ENCODE data around the gene THBS4. TPM values are rescaled to one million over a fixed set of nuclear protein-coding genes. Genes with fewer than 3 reads are reported as not detected.
A peak's percentile ranks its signal among the peaks of the same experiment; 100 is the strongest.

THBS4 gene
- total RNA-seq, result under 1 TPM; 0.64 to 0.85 TPM

DNA sequence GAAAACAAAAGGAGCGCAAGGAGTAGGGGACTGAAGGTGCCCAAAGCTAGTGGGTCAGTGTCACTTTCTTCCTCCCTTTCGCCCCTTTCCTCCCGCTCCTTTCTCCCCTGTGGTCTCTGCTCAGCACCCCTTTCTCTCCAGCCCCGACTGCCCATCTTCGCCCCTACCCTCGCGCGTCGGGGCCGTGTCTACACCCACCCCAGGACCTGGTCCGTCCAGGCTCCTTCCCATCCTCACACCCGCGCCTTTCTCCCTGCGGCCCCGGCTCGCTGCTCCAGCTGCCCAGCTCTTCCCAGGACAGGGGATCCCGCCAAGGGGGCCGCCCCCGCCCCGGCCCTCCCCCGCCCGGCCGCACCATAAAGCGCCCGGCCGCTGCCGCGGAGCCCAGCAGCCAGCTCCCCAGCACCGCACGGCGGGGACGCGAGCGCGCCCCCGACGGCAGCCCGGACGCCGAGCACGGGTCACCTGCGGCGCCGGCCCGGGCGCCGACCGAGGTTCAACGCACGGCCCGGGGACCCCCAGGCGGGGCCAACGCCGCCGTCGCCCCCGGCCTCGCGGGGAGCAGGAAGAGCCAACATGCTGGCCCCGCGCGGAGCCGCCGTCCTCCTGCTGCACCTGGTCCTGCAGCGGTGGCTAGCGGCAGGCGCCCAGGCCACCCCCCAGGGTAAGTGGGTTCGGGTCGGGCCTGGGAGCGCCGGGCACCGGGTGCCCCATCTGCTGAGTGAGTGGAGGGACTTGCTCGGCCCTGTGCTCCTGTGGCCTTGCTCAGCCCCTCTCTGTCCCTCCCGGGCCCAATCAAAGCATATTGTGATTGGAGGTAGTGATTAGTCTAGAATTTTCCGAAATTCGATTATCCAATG lies at the start of gene THBS4:
Gene THBS4 (plus strand): TSS at position 387 of the 860 bp plus-strand sequence. CDS start 190 bp downstream, at position 577.
- no peak for DNase-seq
- Mint-ChIP-seq H3K27me3 (peaks cover 42% of the 10 kb centered on the region), H3K36me3 (ENCODE audit: low read depth) (peaks cover 2% of the 10 kb centered on the region), H3K9me3 (no peaks in the 10 kb centered on the region), H3K4me3 (peak within 1 kb of the TSS; percentile 57), H3K4me1 (peaks cover 30% of the 10 kb centered on the region), H3K27ac (no peak within 1 kb of the TSS)
- POLR2A ChIA-PET, result no interaction called here
- CTCF ChIA-PET, result interaction anchor here (1.1 to 1.5 kb wide), 2 partner anchors 13 to 20 kb away, joined by 4 to 5 read pairs; no protein-coding TSS in a partner anchor

GRCh38 chr5:79986260-79986659 lies 48.9 kb upstream of the THBS4 start:
- H3K4me1 Mint-ChIP-seq, result peaks cover 53% of the 10 kb centered on the region
- CTCF ChIA-PET, result no interaction called here

GRCh38 chr5:79990205-79990597 lies 44.9 kb upstream of the THBS4 start:
- CTCF ChIA-PET, result interaction anchor here (0.7 to 1.6 kb wide), 9 partner anchors 9 to 88 kb away, joined by 3 to 6 read pairs (median 3); no protein-coding TSS in a partner anchor
- peak; percentile 25 for DNase-seq

More at GRCh38 chr5:79986260-79986659, 48.9 kb upstream of the THBS4 start:
- Mint-ChIP-seq H3K9me3 (no peaks in the 10 kb centered on the region), H3K27me3 (no peaks in the 10 kb centered on the region), H3K4me3 (no peak overlapping the region), H3K36me3 (ENCODE audit: low read depth) (peaks cover 64% of the 10 kb centered on the region), H3K27ac (no peak overlapping the region)
- DNase-seq, result no peak
- POLR2A ChIA-PET, result no interaction called here

DNA sequence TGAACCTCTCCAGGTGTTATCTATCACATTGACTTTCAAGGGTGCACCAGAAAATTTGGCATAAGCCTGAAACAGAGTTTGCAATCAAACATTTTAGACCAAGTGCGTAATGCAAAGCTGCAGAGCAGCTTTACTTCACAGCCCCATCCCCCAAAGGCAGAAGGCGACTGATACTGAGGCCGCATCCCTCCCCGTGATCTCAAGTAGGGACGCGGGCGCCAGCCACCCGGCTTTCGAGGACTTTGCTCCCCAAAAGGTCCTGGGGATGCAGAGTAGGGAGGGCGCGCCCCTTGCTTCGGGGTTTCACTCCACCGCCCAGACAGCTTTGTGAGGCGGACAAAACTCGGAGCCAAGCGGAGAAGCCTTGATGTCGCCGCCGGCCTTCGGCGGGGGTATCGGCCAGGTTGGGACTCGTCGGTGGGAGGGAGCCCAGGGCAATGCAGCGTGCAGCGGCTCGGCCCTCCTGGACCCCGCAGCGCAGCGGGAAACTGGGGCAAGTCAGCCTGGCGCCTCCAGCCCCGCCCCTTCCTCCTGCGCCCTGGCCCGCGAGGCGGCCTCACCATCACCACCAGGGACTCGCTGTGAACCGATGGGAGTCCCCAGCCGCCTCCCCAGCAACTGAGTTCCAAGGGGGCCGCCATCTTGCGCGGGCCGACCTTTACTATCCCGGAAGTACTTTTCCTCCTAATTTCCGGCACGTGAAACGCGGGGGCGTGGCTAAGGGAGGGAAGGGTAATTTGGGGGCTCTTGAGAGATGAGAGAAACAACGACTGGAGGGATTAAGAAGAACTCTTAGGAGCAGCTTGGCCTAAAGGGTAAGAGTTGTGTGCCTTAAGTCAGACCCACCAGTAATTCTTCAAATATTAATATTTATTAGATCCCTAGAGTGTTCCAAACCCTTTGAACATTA lies 44.3 kb upstream of the THBS4 start, which contains the start of gene MTX3:
Gene MTX3 (minus strand): TSS at position 665 of the 910 bp plus-strand sequence. CDS start 24 bp downstream, at position 641.
- Mint-ChIP-seq H3K4me3 (peak within 1 kb of the TSS; percentile 80), H3K9me3 (peaks cover 9% of the 10 kb centered on the region), H3K4me1 (peaks cover 43% of the 10 kb centered on the region), H3K27me3 (no peaks in the 10 kb centered on the region), H3K27ac (peak within 1 kb of the TSS; percentile 91), H3K36me3 (ENCODE audit: low read depth) (peaks cover 34% of the 10 kb centered on the region)
- CTCF ChIA-PET, result interaction anchor here (0.7 to 1.6 kb wide), 10 partner anchors 10 to 88 kb away, joined by 3 to 6 read pairs (median 3); no protein-coding TSS in a partner anchor
- POLR2A ChIA-PET, result interaction anchor here (0.6 to 1.2 kb wide), 6 partner anchors 9 to 93 kb away, joined by 3 to 6 read pairs (median 4); no protein-coding TSS in a partner anchor
- peak; percentile 91 for DNase-seq

More at GRCh38 chr5:79990205-79990597, 44.9 kb upstream of the THBS4 start:
- Mint-ChIP-seq H3K27ac (peak overlapping the region; percentile 91), H3K9me3 (peaks cover 6% of the 10 kb centered on the region), H3K4me3 (peak overlapping the region; percentile 80), H3K27me3 (no peaks in the 10 kb centered on the region), H3K36me3 (ENCODE audit: low read depth) (peaks cover 35% of the 10 kb centered on the region), H3K4me1 (peaks cover 47% of the 10 kb centered on the region)
- POLR2A ChIA-PET, result interaction anchor here (0.6 to 1.2 kb wide), 6 partner anchors 8 to 336 kb away, joined by 3 to 6 read pairs (median 4); no protein-coding TSS in a partner anchor

DNA sequence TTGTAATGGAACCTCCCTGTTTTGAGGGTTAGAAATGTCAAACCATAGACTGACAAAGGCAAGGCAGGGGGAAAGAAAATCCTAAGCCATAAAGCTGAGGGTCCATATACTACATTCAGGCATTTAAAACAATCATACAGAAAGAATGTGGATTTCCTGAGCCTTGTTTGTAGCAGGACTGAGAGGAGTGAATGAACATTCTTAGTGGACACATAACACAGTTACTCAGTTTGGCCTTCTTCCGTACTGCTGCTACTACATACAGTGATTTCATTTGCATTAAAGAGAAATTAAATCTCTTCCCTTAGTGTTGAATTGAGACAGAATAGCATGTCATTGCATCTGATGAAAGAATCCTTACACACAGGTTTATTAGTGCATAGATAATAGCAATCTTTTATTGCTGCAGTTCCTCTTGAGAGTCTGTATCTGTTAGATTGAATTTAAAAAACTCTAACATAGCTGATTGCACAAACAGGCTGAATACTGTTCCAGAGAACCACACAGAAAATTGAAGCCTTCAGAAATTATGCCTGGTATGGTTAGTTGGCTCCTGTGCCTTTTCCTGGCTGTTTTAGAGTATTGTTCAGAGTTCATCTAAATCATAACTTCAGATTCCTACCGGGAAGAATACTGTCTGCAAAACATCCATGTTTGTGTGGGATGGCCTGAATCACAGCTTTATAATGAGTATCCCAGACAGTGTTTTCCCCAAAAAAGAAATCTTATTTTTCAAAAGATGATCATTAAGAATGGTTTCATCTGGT lies 42.1 kb upstream of the THBS4 start:
- H3K9me3 Mint-ChIP-seq, result peaks cover 9% of the 10 kb centered on the region
- H3K27me3 Mint-ChIP-seq, result no peaks in the 10 kb centered on the region
- no peak overlapping the region for H3K4me3 Mint-ChIP-seq
- H3K4me1 Mint-ChIP-seq, result peaks cover 32% of the 10 kb centered on the region
- ChIA-PET CTCF (interaction anchor here (0.5 to 1.5 kb wide), 2 partner anchors 10 to 300 kb away, joined by 3 to 4 read pairs; no protein-coding TSS in a partner anchor), POLR2A (no interaction called here)
- no peak for DNase-seq
- H3K27ac Mint-ChIP-seq, result no peak overlapping the region
- H3K36me3 Mint-ChIP-seq (ENCODE audit: low read depth), result peaks cover 14% of the 10 kb centered on the region

GRCh38 chr5:79999722-80000121 lies 35.4 kb upstream of the THBS4 start:
- peaks cover 4% of the 10 kb centered on the region for H3K36me3 Mint-ChIP-seq (ENCODE audit: low read depth)
- ChIA-PET CTCF (no interaction called here), POLR2A (no interaction called here)
- DNase-seq, result no peak
- H3K27me3 Mint-ChIP-seq, result no peaks in the 10 kb centered on the region
- no peak overlapping the region for H3K4me3 Mint-ChIP-seq
- H3K4me1 Mint-ChIP-seq, result no peaks in the 10 kb centered on the region
- peaks cover 3% of the 10 kb centered on the region for H3K9me3 Mint-ChIP-seq
- no peak overlapping the region for H3K27ac Mint-ChIP-seq

DNA sequence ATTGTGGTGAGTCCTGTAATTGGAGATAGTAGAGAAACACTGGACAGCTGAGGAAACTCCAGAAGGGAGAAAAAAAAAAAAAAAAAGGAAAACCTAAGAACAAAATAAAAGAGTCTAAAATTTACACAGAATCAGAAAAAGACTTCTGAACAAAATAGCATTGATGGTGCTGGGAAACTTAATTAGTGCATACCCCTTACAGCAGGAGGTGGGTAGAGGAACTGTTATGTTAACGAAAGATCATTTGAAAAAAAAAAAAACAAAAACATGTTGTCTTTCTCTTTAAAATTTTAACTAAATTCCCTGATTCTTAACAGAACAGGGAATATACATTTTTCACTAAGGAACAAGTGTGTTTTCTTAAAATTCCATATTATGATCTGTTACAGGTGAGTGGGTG lies 32.5 kb upstream of the THBS4 start:
- Mint-ChIP-seq H3K36me3 (ENCODE audit: low read depth) (no peaks in the 10 kb centered on the region), H3K27me3 (no peaks in the 10 kb centered on the region), H3K9me3 (no peaks in the 10 kb centered on the region), H3K27ac (no peak overlapping the region), H3K4me3 (no peak overlapping the region), H3K4me1 (no peaks in the 10 kb centered on the region)
- ChIA-PET CTCF (interaction anchor here (1.5 to 2.0 kb wide), 2 partner anchors 9 to 81 kb away, joined by 4 read pairs; no protein-coding TSS in a partner anchor), POLR2A (no interaction called here)
- DNase-seq, result no peak

DNA sequence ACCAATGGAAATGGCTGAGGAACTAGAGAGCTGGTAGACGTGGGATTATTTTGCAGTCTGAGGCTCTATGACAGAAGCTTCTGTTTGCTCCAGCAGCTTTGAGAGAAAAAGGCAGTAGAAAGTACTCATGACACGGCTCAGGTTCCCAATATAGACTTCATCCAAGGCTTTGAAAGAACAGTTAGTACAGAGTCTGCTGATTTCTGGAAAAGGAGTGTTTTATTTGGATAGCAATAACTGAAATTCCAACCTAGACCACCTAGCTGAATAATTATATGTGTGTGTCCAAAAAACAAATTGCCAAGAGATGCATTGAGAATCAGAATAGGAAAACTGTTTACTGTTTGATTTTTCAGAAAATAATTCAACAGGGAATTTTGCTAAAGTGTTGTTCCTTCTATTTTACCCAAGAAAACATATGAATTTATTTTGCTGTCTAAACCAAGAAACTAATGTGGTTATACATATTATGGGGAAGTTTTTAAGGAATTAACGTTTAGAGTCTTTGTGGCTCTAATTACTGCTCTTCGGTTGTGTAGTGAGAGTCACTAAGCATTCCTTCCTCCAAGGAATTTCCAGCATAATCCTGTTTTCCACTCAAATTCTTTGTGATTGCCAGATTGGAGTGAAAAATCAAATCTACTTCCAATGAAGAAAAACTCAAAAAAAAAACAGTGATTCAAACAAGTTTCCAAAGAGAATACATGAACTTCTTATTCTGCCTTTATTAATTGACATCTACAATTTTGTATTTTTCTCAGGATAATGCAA lies 26.0 kb upstream of the THBS4 start:
- CTCF ChIA-PET, result interaction anchor here (2.2 kb wide), 1 partner anchor 14 kb away, joined by 6 read pairs; no protein-coding TSS in a partner anchor
- POLR2A ChIA-PET, result no interaction called here
- Mint-ChIP-seq H3K4me1 (peaks cover 3% of the 10 kb centered on the region), H3K4me3 (no peak overlapping the region), H3K27ac (no peak overlapping the region), H3K9me3 (peaks cover 2% of the 10 kb centered on the region), H3K27me3 (no peaks in the 10 kb centered on the region), H3K36me3 (ENCODE audit: low read depth) (peaks cover 3% of the 10 kb centered on the region)
- DNase-seq, result no peak

DNA sequence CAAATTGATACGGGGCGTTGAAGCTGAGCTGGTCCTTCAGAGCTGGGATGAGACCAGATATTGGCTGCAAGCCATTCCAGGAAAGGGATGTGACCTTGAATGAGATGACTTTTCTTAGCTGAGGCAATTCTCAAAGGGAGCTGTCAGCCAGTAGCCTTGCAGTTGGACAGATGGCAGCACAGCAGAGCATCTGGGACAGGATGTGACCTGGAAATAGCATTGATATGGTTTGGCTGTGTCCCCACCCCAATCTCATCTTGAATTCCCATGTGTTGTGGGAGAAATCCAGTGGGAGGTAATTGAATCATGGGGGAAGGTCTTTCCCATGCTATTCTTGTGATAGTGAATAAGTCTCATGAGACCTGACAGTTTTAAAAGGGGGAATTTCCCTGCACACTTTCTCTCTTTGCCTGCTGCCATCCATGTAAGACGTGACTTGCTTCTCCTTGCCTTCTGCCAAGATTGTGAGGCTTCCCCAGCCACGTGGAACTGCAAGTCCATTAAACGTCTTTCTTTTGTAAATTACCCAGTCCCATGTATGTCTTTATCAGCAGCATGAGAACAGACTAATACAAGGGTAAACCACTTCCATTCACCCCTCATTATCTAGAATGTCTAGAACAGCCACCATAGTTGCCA lies 24.3 kb upstream of the THBS4 start:
- POLR2A ChIA-PET, result no interaction called here
- CTCF ChIA-PET, result interaction anchor here (1.1 kb wide), 1 partner anchor 20 kb away, joined by 3 read pairs; the partner anchor contains the start of gene MTX3
- no peak overlapping the region for H3K4me3 Mint-ChIP-seq
- H3K9me3 Mint-ChIP-seq, result peaks cover 2% of the 10 kb centered on the region
- no peak for DNase-seq
- H3K36me3 Mint-ChIP-seq (ENCODE audit: low read depth), result peaks cover 3% of the 10 kb centered on the region
- peaks cover 3% of the 10 kb centered on the region for H3K4me1 Mint-ChIP-seq
- H3K27ac Mint-ChIP-seq, result peak overlapping the region; percentile 31
- no peaks in the 10 kb centered on the region for H3K27me3 Mint-ChIP-seq

DNA sequence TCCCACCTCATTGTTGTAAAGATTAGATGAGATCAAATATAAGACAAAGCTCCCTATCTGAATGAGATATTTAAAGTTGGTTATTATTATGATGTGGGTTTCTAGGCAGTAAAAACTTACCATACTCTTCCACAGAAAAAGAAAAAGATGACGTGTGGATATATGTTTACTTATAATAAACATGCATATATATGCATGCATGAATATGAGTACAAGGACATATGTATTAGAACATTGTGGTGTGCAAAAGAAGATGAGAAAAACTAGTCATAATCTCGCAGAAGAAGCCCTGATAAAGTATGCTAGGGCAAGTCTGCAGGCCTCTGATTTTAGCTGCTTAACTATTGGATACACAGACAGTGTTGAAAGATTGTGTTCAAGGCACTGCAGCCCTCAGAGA lies 10.1 kb upstream of the THBS4 start:
- Mint-ChIP-seq H3K27ac (no peak overlapping the region), H3K36me3 (ENCODE audit: low read depth) (no peaks in the 10 kb centered on the region), H3K4me1 (peaks cover 8% of the 10 kb centered on the region), H3K27me3 (peaks cover 5% of the 10 kb centered on the region), H3K4me3 (no peak overlapping the region), H3K9me3 (no peaks in the 10 kb centered on the region)
- ChIA-PET CTCF (no interaction called here), POLR2A (no interaction called here)
- DNase-seq, result no peak

GRCh38 chr5:80026841-80027240 lies 8.3 kb upstream of the THBS4 start:
- DNase-seq, result no peak
- CTCF ChIA-PET, result interaction anchor here (0.6 kb wide), 1 partner anchor 227 kb away, joined by 4 read pairs; no protein-coding TSS in a partner anchor
- POLR2A ChIA-PET, result no interaction called here
- Mint-ChIP-seq H3K27ac (no peak overlapping the region), H3K27me3 (peaks cover 5% of the 10 kb centered on the region), H3K4me3 (no peak overlapping the region), H3K4me1 (peaks cover 12% of the 10 kb centered on the region), H3K36me3 (ENCODE audit: low read depth) (no peaks in the 10 kb centered on the region), H3K9me3 (no peaks in the 10 kb centered on the region)

All from activated CD4-positive, alpha-beta T cell treated with anti-CD3 and anti-CD28 coated beads, Interleukin-2, amount 10 ng/mL, durations not matched to agents 7 days and 5 days (primary cell).